ENCODE results near the gene CD22. TPM values are rescaled to one million over a fixed set of nuclear protein-coding genes. Genes with fewer than 3 reads are reported as not detected.

Gene CD22
- total and polyA plus RNA-seq, 8 donors = 5.2 to 63.2 (median 12.0) TPM

GRCh38 chr19:35292421-35293362 is 36.3 kb upstream of the CD22 start:
- H3K36me3 ChIP-seq = no peaks in the 10 kb centered on the region
- intact Hi-C loops (cut with DNase I) = no loop called here
- DNase-seq = no peak
- peaks cover 0 to 5% of the 10 kb centered on the region in 2 donors for H3K4me1 ChIP-seq
- no peak overlapping the region for H3K4me3 ChIP-seq
- ATAC-seq = no peak
- no peaks in the 10 kb centered on the region for H3K9me3 ChIP-seq
- peaks cover 0 to 56% of the 10 kb centered on the region in 2 donors for H3K27me3 ChIP-seq
- H3K27ac ChIP-seq = no peak overlapping the region
- no peak for TF ChIP-seq CTCF (IDR thresholded peaks at IDR 0.05)

- DNase-seq (no peak), ATAC-seq (no peak)
- no peak overlapping the region for H3K27ac ChIP-seq
- H3K27me3 ChIP-seq = peaks cover 0 to 56% of the 10 kb centered on the region in 2 donors
- no peak overlapping the region for H3K4me3 ChIP-seq
- intact Hi-C loops (cut with DNase I) = no loop called here
- H3K4me1 ChIP-seq = peaks cover 0 to 5% of the 10 kb centered on the region in 2 donors
- H3K9me3 ChIP-seq = no peaks in the 10 kb centered on the region
- TF ChIP-seq CTCF (IDR thresholded peaks at IDR 0.05) = no peak
- H3K36me3 ChIP-seq = no peaks in the 10 kb centered on the region
Observed at GRCh38 chr19:35293363-35293739, 35.6 kb upstream of the CD22 start.

GRCh38 chr19:35293808-35294207 is 35.2 kb upstream of the CD22 start:
- DNase-seq (no peak), ATAC-seq (no peak)
- H3K36me3 ChIP-seq = no peaks in the 10 kb centered on the region
- H3K27ac ChIP-seq = no peak overlapping the region
- intact Hi-C loops (cut with DNase I) = no loop called here
- no peaks in the 10 kb centered on the region for H3K9me3 ChIP-seq
- peaks cover 0 to 5% of the 10 kb centered on the region in 2 donors for H3K4me1 ChIP-seq
- peaks cover 0 to 54% of the 10 kb centered on the region in 2 donors for H3K27me3 ChIP-seq
- TF ChIP-seq CTCF (IDR thresholded peaks at IDR 0.05) = no peak
- no peak overlapping the region for H3K4me3 ChIP-seq

- intact Hi-C loops (cut with DNase I) = no loop called here
- DNase-seq (no peak), ATAC-seq (no peak)
- Histone ChIP-seq H3K4me3 (no peak overlapping the region), H3K4me1 (peaks cover 0 to 5% of the 10 kb centered on the region in 2 donors), H3K36me3 (no peaks in the 10 kb centered on the region), H3K27me3 (peaks cover 0 to 55% of the 10 kb centered on the region in 2 donors), H3K9me3 (no peaks in the 10 kb centered on the region), H3K27ac (no peak overlapping the region)
- TF ChIP-seq CTCF (IDR thresholded peaks at IDR 0.05) = no peak
Observed at GRCh38 chr19:35294328-35294727, 34.7 kb upstream of the CD22 start.
